HTERT RPE-1 (cell line): Measurements from ENCODE around the gene FRMD5.

ENCODE experiments used
- in situ Hi-C: fragments of 300-500 bp; cut with MboI; formaldehyde crosslinking; loops from 4 replicates; pipeline ENCODE4 v1.14.3; 2020; ENCODE audit warnings: low sequenced_read_pairs

The FRMD5 gene

DNA sequence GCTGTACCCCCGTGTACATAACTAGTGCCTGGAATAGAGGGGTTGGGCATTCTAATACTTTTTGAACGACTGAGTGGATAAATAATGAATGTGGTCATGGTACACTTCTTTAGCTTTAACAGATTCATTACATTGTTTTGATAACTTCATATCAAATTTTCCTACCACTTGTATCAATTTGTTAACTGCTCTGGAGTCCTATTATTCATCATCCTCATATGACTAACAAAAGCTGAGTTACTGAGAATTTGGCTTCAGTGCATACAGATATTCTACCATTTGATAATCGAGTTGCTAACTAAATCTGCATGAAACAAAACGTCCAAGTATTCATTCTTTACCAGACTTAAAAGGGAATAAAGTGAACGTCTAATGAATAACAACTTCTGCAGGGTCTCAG is 31.7 kb downstream of the FRMD5 start:
- in situ Hi-C loops: no loop called here

DNA sequence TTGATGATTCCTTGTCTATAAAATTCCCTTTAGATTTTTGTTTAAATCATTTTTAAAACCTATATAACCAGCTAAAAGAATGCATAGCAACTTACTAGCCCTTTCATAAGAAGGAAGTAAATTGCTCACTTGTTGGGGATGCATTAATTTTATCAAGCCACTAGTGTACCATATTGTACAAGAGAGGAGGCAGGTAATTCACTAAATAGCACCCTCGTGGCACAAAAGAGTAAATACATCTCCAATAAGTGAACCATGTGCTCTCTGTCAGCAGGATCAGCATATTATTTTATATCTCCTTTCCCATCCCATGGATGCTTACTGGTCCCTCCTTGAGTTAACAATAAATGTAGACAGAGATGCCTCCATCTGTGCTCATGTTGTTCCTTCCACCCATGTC is 34.3 kb downstream of the FRMD5 start:
- in situ Hi-C loops: no loop called here

DNA sequence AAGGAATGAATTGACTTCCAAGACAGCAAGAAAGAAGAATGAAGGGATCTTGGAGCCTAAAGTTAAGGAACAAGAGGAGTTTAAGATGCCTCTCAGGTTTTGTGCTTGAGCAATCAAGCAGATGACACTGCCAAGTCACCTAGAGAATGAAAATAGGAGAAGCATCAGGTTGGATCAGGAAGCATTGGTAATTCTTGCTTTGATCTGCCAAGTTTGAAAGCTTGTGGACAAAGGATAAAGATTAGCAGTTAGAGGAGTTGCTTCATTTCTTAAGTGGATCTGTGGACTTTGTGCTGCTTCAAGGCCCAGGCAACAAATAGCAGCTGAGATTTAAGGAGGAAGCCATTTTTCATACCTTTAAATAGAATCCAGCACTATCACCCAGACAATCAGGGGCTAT is 35.6 kb downstream of the FRMD5 start:
- in situ Hi-C loops: no loop called here

DNA sequence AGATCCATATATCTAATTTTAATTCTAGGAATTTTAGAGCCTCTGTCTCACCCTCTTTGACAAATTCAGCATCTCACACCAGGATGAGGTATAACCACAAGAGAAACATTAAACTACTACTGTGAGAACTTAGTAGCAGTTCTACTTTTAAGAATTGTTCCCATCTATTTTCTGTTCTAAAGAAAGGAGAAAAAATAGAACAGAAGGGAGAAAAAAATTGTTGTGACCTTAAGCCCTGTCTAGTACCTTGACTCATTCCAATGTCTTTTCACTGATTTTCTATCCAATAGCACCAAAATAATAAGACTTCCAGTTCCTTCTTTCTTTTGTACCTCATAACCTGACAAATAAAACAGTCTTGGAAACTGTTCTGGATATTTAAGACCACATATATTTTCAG is 37.0 kb downstream of the FRMD5 start:
- in situ Hi-C loops: no loop called here

DNA sequence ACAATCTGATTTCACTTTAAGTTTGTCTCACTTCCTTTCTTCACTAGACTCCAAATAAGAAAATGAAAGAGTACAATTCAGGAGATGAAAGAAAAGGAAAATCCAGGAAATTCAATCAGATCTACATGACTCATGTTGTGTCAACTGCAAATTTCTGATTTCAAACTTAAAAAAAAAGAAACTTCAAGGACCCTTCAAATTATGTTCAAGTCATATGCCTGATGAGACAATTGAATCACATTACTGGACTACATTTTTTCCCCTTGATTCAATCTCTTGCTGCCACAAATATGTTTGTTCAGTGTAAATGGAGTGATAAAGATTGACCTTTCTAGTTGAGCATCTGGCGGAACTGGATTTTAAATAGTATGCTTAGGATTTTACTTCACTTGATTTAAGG is 37.4 kb downstream of the FRMD5 start:
- in situ Hi-C loops: no loop called here

DNA sequence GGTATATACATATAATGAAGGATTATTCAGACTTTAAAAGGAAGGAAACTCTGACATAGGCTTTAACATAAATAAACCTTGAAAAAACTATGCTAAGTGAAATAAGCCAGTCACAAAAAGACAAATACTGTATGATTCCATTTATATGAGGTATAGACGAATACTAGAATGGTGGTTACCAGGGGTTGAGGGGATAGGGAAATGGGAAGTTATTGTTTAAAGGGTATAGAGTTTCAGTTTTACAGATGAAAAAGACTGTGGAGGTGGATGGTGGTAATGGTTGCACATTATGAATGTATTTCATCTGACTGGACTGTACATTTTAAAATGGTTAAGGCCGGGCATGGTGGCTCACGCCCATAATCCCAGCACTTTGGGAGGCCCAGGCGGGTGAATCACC is 41.7 kb downstream of the FRMD5 start:
- in situ Hi-C loops: no loop called here

DNA sequence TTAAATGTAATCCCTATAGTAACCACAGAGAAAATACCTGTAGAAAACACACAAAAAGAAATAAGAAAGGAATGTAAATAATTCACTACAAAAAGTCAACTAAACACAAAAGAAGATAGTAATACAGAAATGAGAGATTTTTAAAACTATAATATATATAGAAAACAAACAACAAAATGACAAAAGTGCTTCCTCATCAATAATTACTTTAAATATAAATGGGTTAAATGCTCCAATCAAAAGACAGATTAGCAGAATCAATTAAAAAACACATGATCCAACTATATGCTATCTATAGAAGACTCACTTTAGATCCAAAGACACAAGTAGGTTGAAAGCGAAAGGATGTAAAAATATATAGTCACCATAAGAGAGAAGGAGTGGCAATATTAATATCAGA is 45.8 kb downstream of the FRMD5 start:
- in situ Hi-C loops: no loop called here

DNA sequence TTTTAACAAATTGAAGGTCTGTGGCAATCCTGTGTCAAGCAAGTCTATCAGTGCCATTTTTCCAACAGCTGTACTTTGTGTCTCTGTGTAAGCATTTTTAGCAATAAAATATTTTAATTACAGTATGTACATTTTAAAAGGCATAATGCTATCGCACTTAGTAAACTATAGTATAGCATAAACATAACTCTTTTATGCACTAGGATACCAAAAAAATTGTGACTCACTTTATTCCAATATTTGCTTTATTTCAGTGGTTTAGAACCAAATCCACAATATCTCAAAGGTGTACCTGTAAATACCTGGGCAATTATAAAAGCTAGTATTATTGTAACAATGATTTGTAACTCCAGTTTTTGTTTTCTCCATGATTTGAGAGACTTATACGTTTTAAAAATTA is 46.5 kb downstream of the FRMD5 start:
- in situ Hi-C loops: no loop called here

DNA sequence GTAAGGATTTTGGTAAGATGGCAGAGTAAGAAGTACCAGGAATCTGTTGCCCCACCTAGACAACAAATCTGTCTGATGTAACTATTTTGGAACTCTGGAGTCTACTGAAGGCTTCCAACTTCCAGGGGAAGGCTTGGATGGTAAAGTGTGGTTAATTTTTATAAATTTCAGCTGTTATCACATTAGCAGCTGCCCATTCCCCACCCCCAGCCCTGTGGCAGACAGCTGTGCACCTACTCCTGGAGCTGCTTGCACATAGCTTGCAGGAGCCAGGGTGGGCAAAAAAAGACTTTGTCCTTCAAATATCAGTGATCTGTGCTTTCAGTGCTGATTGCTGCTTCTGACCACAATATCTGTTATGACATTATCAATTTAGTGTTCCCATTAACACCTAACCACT is 47.4 kb downstream of the FRMD5 start:
- in situ Hi-C loops: no loop called here

DNA sequence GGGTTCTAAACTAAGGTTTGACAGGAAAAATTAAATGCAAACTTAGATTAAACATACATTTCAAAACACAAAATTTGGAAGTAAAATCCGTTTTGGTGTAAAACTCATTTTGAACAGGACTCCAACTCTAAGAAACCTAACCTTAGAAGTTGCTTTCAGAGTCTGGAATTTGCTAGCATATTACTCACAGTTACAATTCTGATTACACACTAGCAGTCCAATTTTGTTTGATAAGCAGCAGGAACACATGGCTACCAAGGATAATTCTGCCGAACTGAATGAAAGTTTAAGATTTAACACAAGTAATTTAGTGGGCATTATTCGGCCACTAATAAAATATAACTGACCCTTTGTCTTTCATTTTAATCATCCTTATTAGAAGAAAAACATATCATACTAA is 49.6 kb downstream of the FRMD5 start:
- in situ Hi-C loops: no loop called here

DNA sequence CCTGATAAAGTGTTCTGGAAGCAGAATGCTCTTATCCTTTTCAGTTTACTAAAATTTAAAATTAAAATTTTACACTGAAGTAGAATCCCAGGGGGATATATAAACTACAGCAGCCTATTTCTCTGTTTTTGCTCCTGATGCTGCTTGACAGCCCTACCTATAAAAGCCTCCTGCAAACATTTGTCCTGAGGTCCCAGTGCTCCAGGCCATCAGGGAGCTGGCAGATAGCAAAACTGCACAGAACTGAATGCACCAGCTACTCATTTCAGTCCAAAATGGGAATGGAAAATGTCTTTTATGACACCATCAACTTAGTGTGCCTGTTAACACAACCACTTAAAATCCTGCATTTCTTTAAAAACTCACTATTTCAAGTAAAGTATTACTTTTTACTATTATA is 50.1 kb downstream of the FRMD5 start:
- in situ Hi-C loops: no loop called here

DNA sequence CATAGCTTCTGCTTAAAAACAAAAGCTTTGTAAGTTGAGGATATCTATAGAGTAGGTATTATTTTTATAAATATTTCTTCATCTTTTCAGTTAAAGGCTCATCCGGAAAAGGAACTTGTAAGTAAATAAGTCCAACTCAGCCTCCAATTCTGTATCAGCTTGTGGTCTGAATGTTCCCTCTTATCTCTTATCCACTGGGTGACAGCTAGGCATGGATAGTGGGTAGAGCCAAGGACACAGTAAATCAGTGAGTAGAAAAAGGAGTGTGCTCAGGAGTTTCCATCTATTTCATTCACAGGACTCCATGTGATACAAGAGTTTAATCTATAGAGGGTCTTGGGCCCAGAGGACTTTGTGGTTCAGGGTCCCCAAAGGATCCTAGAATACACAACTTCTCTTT is 50.9 kb downstream of the FRMD5 start:
- in situ Hi-C loops: no loop called here

DNA sequence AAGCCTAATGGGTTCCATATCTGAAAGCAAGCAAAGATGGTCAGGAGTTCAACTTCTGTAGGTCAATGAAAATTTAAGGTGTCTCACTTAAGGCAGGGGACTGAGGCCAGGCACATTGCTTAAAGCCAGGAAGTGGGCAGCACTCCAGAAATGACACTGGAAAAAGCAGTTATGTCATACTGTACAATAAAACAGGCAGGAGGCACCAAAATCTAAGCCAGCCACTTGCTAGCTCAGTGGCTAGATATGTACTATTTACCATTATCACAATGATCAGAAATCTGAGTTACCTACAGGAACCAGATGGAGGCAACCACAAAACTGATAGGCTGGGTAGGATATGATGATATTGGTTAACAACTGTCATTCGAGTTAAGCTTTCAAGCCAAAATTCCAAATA is 57.3 kb downstream of the FRMD5 start:
- in situ Hi-C loops: no loop called here

DNA sequence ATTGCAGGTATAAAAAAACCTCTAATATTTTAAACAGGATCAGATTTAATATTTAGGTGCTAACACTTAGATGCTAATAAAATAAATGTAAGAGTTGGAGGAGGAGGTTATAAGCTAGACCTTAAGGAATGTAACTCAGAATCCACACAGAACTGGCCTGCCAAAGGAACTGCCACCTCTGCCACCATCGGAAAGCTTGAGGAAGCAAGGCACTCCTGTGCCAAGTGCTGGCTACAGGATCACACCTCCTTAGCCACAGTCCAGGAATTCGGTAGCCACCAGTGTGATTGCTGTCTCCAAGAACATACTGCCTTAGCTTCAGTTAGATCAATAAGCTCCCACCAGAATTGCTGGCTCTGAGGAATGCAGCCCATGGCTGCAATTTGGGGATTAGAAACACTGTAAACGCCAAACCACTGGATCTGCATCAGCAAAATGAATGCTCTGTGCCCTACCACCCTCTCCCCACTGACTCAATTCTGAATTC is 58.0 kb downstream of the FRMD5 start:
- in situ Hi-C loops: no loop called here

DNA sequence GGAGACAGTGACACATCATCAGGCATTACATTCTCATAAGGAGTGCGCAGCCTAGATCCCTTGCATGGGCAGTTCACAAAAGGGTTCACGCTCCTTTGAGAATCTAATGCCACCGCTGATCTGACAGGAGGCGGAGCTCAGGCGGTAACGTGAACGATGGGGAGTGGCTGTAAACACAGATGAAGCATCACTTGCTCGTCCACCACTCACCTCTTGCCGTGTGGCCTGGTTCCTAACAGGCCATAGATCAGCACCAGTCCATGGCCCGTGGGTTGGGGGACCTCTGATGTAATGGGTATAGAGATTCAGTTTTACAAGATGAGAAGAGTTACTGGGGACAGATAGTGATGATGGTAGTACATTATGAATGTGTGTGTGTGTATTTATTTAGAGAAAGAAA is 63.0 kb downstream of the FRMD5 start:
- in situ Hi-C loops: no loop called here

DNA sequence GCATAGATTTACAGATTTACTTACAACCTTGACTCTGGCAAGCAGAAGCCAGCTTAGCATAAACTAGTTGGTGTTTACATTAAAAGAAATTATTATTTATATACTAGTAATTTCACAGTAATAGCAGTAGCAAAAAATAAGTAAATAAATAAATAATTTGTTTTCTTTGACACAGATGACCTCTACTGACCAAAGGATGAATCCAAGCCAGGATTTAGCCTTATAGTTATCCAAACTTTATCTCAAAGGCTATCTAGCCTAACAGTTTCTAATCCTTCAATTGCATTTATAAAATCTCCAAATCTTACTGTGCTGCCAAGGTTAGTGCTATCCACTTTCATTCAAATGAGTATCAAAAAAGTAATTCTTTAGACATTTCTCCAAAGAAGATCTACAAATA is 64.3 kb downstream of the FRMD5 start:
- in situ Hi-C loops: no loop called here

DNA sequence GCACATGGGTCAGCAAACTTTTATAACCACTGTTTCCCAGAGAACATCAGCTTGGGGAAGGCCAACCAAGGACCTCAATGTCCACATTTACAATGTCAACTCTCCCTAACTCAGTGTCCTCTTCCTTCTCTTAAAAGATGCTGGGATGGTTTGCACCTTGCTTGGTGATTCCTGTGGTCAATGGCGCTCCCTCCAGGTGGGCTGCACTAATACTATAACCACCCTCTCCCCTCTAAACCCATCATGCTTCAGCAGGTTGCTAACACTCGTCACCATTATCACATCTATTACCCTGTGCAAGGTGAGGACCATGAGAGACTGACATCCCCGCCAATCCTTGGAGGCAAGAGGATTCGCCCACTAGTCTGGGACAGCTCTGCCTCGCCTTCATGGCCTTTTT is 65.2 kb downstream of the FRMD5 start:
- in situ Hi-C loops: no loop called here

DNA sequence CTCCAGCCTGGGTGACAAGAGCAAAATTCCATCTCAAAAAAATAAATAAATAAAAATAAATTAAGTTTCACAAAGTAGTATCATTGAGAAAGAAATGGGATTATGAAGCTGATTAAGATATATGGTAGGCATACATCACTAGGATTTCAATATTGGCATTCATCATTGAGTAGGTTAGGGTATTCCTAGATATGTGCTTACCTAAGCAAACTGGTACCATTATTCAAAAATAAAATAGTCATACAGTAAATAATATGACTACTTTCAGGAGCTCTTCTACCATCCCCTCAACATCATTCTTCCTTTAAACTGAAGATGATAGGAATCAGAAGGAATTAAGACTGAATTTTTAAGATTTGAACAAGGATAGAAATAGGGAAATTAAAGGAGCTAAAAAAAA is 66.6 kb downstream of the FRMD5 start:
- in situ Hi-C loops: no loop called here

DNA sequence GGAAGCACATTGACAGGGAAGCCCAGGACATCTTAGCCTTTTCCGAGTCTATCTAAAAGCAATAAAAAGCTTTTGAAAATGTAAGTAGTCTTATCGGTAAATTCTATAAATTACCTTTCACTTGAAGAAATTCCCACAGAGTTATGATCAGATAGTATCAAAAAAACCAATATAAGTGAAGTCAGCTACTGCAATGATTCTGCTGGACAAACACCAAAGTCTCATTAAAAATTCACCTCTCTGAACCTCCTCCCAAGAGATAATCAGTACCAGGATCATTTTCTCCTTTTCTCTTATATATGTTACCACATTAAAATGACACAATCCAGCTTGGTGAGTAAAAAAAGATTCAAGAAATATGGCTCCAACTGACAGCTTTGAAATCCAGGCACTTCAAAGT is 69.2 kb downstream of the FRMD5 start:
- in situ Hi-C loops: no loop called here

DNA sequence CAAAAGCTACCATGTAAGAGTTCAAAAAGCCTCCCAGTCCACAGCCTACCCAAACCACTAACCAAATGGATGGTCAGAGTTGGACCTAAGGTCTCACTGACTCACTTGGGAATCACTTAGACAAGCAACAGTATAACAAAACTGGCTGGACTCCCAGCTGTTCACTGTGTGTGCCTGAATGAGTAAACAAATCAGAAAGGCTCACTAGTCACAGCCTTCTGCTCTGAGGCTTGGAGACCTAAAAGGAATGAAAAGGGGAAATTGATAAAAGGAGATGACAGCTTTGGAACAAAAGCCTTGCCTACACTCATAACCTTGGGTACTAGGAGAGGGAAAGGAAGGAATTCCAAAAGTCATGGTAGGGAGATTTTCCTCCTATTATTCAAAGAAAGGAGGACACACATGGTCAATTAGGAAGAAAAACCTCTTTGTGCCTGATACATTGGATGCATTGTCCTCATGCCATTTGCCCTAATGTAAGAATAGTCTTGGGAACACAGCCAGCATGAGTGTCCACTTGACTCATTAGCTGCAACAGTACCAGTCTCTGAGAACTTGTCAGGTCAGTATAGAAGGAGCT is 92.3 kb downstream of the FRMD5 start:
- in situ Hi-C loops: no loop called here

DNA sequence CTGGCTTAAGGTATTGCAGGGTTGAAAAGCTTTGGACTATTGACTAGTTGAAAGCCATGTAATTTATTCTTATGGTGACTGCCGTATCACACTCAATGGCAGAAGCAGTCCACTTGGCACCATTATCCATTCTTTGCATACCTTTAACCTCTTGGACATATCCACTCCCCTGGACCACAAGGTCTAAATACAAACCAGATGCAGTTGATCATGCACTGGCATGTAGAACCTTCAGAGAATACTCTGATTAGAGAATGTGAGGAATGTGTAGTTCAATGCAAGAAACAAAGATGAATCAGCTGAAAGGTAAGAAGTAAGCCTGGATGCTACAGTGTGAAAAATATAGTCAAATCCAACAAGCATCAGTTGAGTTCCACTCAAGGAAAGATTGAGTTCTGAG is 93.1 kb downstream of the FRMD5 start:
- in situ Hi-C loops: no loop called here

DNA sequence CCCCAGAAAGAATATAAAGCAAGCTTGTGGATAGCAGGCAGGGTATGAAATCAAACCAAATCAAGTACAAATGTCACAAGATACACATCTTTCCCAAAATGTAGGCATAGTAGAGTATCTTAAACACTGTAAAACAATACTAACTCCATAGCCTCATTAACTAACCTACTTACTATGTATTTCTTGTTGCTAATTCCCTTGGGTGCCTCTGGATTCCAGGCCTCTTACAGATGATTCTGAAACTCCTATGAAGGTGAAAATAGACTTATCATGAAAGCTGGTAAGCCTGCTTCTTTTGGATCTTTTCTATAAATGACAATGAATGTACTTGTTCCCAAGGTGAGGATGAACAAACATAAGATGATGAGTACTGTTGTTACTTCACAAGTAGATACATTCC is 93.8 kb downstream of the FRMD5 start:
- in situ Hi-C loops: no loop called here

DNA sequence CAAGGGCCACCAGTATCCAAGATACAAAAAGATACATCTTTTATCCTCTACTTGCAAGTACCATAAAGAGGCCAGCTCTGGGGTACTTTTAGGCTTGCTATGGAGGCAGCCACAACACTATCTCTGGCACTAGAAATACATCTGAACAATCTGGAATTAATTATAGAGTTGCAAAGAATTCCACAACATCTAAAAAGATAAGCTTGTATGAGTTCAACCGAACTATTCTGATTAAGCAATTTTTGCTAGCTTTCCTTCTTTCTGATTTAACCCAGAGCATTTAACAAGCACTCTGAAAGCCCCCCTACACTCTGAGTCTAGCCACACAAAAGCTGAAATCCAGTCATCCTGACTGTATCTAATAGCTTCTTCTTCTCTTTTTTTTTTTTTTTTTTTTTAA is 95.4 kb downstream of the FRMD5 start:
- in situ Hi-C loops: no loop called here

DNA sequence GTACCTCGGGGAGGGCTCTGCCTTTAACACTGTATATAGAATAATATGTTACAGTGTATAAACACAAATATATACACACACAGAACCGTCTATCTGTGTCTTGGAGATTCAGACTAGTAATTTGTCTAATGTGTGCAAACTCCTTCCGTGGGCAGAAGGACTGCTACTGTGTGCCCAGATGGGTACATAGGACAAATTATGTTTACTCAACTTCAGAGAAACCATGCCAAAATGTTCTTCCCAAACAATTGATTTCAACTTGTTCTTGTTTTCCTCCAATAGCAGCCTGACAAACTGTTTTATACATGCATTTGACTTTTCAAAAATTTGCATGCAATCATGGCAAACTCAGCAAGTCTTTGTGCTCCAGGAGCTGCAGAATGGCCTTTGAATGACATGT is 97.5 kb downstream of the FRMD5 start:
- in situ Hi-C loops: no loop called here
